ENCODE data around the gene CA7.
"Not testable (repeated sequence)": the region's sequence is repeated elsewhere in the genome, so short reads cannot be mapped to it uniquely, and the experiment has no call there.

CA7 gene

GRCh38 chr16:66847533-66848067, 3.4 kb downstream of the CA7 start:
- no peak for DNase-seq

GRCh38 chr16:66848172-66848571, 4.0 kb downstream of the CA7 start:
- DNase-seq: no peak

- no peak for DNase-seq
Measured at GRCh38 chr16:66849021-66849420, 4.8 kb downstream of the CA7 start.

GRCh38 chr16:66849549-66849948, 5.3 kb downstream of the CA7 start:
- DNase-seq: no peak

GRCh38 chr16:66850115-66850815, 6.1 kb downstream of the CA7 start:
- DNase-seq: no peak

- no peak for DNase-seq
Measured at GRCh38 chr16:66851166-66851964, 7.2 kb downstream of the CA7 start.

- DNase-seq: no peak
Measured at GRCh38 chr16:66853261-66854139, 9.3 kb downstream of the CA7 start.

GRCh38 chr16:66856184-66856730, 12.0 kb downstream of the CA7 start:
- no peak for DNase-seq

GRCh38 chr16:66856801-66857200, 12.6 kb downstream of the CA7 start:
- DNase-seq: no peak

GRCh38 chr16:66857437-66857836, 13.2 kb downstream of the CA7 start:
- no peak for DNase-seq

GRCh38 chr16:66858740-66859396, 14.7 kb downstream of the CA7 start:
- no peak for DNase-seq

- no peak for DNase-seq
Measured at GRCh38 chr16:66859397-66860068, 15.3 kb downstream of the CA7 start.

GRCh38 chr16:66862023-66862520, 17.9 kb downstream of the CA7 start:
- DNase-seq: no peak

GRCh38 chr16:66863707-66864106, 19.5 kb downstream of the CA7 start:
- no peak for DNase-seq

- no peak for DNase-seq
Measured at GRCh38 chr16:66869424-66869823, 25.2 kb downstream of the CA7 start.

GRCh38 chr16:66871363-66871762, 27.1 kb downstream of the CA7 start:
- not testable (repeated sequence) for DNase-seq

GRCh38 chr16:66871840-66872239, 27.6 kb downstream of the CA7 start:
- DNase-seq: no peak

GRCh38 chr16:66872559-66872942, 28.3 kb downstream of the CA7 start:
- DNase-seq: no peak

GRCh38 chr16:66872943-66873684, 28.9 kb downstream of the CA7 start:
- DNase-seq: peak; percentile 99

GRCh38 chr16:66873685-66874055, 29.5 kb downstream of the CA7 start:
- DNase-seq: no peak

All from activated CD4-positive, alpha-beta T cell treated with anti-CD3 and anti-CD28 coated beads, Interleukin-10, Interleukin-2, amounts not matched to agents 100 ng/mL and 50 ng/mL, durations not matched to agents 16 hours and 8 hours (primary cell).